ENCODE results near the gene AFAP1L2.

- TF ChIP-seq CTCF (IDR thresholded peaks at IDR 0.05) (no peak), POLR2A (IDR thresholded peaks at IDR 0.05) (no peak)
Observed at GRCh38 chr10:114429581-114430335, 25.5 kb upstream of the AFAP1L2 start.

Data from body of pancreas (tissue), 4 donors.